HepG2 (cell line): Measurements from ENCODE around the gene FANCE. TPM values are rescaled to one million over a fixed set of nuclear protein-coding genes. Genes with fewer than 3 reads are reported as not detected.

Experiments used
- ARNT2 ChIP-seq: sonication (generic); formaldehyde crosslinking; IDR thresholded peaks from 2 replicates; pipeline ENCODE4 v1.8.0; 2022; ENCODE audit warnings: mild to moderate bottlenecking, low read depth, missing genetic modification reagents, moderate library complexity
- ATF7-NPFF ChIP-seq: sonication (generic); formaldehyde crosslinking; IDR thresholded peaks from 2 replicates; pipeline ENCODE4 v1.8.1; 2023; ENCODE audit warnings: mild to moderate bottlenecking, low read depth, missing genetic modification reagents, moderate library complexity
- ERF ChIP-seq: IDR thresholded peaks from 2 replicates; pipeline ENCODE4 v1.6.1; 2018; ENCODE audit warnings: missing biosample characterization, missing genetic modification reagents
- FOXK2 ChIP-seq: fragments of 450-650 bp; IDR thresholded peaks from 2 replicates; pipeline ENCODE4 v1.6.1; 2016
- GLI4 ChIP-seq: sonication (generic); formaldehyde crosslinking; IDR thresholded peaks from 2 replicates; pipeline ENCODE4 v1.5.1; 2020; ENCODE audit warnings: missing genetic modification reagents, mild to moderate bottlenecking, moderate library complexity, borderline replicate concordance
- HCFC1 ChIP-seq: fragments of 150-350 bp; IDR thresholded peaks from 2 replicates; pipeline ENCODE4 v1.6.1; 2014; ENCODE audit warnings: low read depth, low read length
- HNRNPH1 ChIP-seq: fragments of 200-400 bp; formaldehyde crosslinking; optimal IDR thresholded peaks from 2 replicates; pipeline ENCODE3; 2017; ENCODE audit warnings: mild to moderate bottlenecking, low read depth, low read length
- HNRNPK ChIP-seq: fragments of 200-400 bp; formaldehyde crosslinking; IDR thresholded peaks from 2 replicates; pipeline ENCODE4 v1.6.1; 2018; ENCODE audit warnings: low read length, low read depth, moderate library complexity, mild to moderate bottlenecking; ENCODE audit not compliant: poor library complexity, severe bottlenecking
- MEIS2 ChIP-seq: sonication (generic); formaldehyde crosslinking; IDR thresholded peaks from 2 replicates; pipeline ENCODE4 v1.9.0; 2021; ENCODE audit warnings: mild to moderate bottlenecking, missing genetic modification reagents
- NR2C2 ChIP-seq: sonication (generic); formaldehyde crosslinking; IDR thresholded peaks from 2 replicates; pipeline ENCODE4 v1.4.0; 2020; ENCODE audit warnings: missing genetic modification reagents, mild to moderate bottlenecking, moderate library complexity, borderline replicate concordance
- NR3C1 ChIP-seq: sonication (generic); formaldehyde crosslinking; IDR thresholded peaks from 2 replicates; pipeline ENCODE4 v1.4.0; 2020; ENCODE audit warnings: missing genetic modification reagents
- RAD21 ChIP-seq: fragments of 450-650 bp; formaldehyde crosslinking; IDR thresholded peaks from 2 replicates; pipeline ENCODE4 v1.5.0; 2020; ENCODE audit warnings: mild to moderate bottlenecking
- RNF2 ChIP-seq: fragments of 450-650 bp; conservative IDR thresholded peaks from 2 replicates; pipeline ENCODE4 v1.6.1; 2016; ENCODE audit warnings: low read depth
- SKI ChIP-seq: fragments of 450-650 bp; IDR thresholded peaks from one replicate; pipeline ENCODE4 v1.6.1; 2018; ENCODE audit warnings: mild to moderate bottlenecking; ENCODE audit not compliant: partially characterized antibody
- SNRNP70 ChIP-seq: fragments of 200-400 bp; formaldehyde crosslinking; IDR thresholded peaks from 2 replicates; pipeline ENCODE4 v1.6.1; 2017; ENCODE audit warnings: mild to moderate bottlenecking, low read depth, low read length, moderate library complexity
- SP4 ChIP-seq: sonication (generic); formaldehyde crosslinking; IDR thresholded peaks from 2 replicates; pipeline ENCODE4 v1.8.1; 2023; ENCODE audit warnings: mild to moderate bottlenecking, missing genetic modification reagents
- SP5 ChIP-seq: IDR thresholded peaks from 2 replicates; pipeline ENCODE4 v1.6.1; 2016; ENCODE audit warnings: low read depth, borderline replicate concordance
- SPEN ChIP-seq: sonication (generic); formaldehyde crosslinking; IDR thresholded peaks from 2 replicates; pipeline ENCODE4 v1.5.1; 2020; ENCODE audit warnings: low read depth, mild to moderate bottlenecking, missing genetic modification reagents
- ZMYM4 ChIP-seq: sonication (generic); formaldehyde crosslinking; IDR thresholded peaks from 2 replicates; pipeline ENCODE4 v1.8.1; 2023; ENCODE audit warnings: mild to moderate bottlenecking, missing genetic modification reagents
- ZNF17 ChIP-seq: sonication (generic); formaldehyde crosslinking; IDR thresholded peaks from 2 replicates; pipeline ENCODE4 v1.5.0; 2020; ENCODE audit warnings: mild to moderate bottlenecking, missing genetic modification reagents
- ZNF180 ChIP-seq: sonication (generic); formaldehyde crosslinking; IDR thresholded peaks from 2 replicates; pipeline ENCODE4 v1.4.0; 2020; ENCODE audit warnings: low read depth, missing genetic modification reagents, borderline replicate concordance
- ZNF326 ChIP-seq: sonication (generic); formaldehyde crosslinking; IDR thresholded peaks from 2 replicates; pipeline ENCODE4 v1.4.0; 2020; ENCODE audit warnings: missing genetic modification reagents, borderline replicate concordance
- ZNF432 ChIP-seq: sonication (generic); formaldehyde crosslinking; IDR thresholded peaks from 2 replicates; pipeline ENCODE4 v1.5.0; 2020; ENCODE audit warnings: missing genetic modification reagents, mild to moderate bottlenecking, borderline replicate concordance
- ZNF44 ChIP-seq: sonication (generic); formaldehyde crosslinking; IDR thresholded peaks from 2 replicates; pipeline ENCODE4 v1.5.1; 2020; ENCODE audit warnings: mild to moderate bottlenecking, missing genetic modification reagents
- ZNF556 ChIP-seq: sonication (generic); formaldehyde crosslinking; IDR thresholded peaks from 2 replicates; pipeline ENCODE4 v1.4.0; 2020; ENCODE audit warnings: mild to moderate bottlenecking, missing genetic modification reagents, borderline replicate concordance
- ZNF598 ChIP-seq: sonication (generic); formaldehyde crosslinking; IDR thresholded peaks from 2 replicates; pipeline ENCODE4 v1.5.1; 2020; ENCODE audit warnings: mild to moderate bottlenecking, missing genetic modification reagents, borderline replicate concordance
- ZNF615 ChIP-seq: sonication (generic); formaldehyde crosslinking; IDR thresholded peaks from 2 replicates; pipeline ENCODE4 v1.5.0; 2020; ENCODE audit warnings: mild to moderate bottlenecking, missing genetic modification reagents, borderline replicate concordance
- ZNF878 ChIP-seq: sonication (generic); formaldehyde crosslinking; IDR thresholded peaks from 2 replicates; pipeline ENCODE4 v1.8.1; 2023; ENCODE audit warnings: mild to moderate bottlenecking, missing genetic modification reagents, moderate library complexity
- polyA plus RNA-seq, 8 experiments: library from polyadenylated mRNA; depleted of rRNA in 3 of 8; stranded (reverse) in 7 of 8; unstranded in 1 of 8; fragments of >200 nt; fragmentation: Illumina TruSeq in 4 of 8; extraction: Trizol in 4 of 8; gene quantifications; 2 replicates each; pipeline versions ENCODE4 v1.2.1 to v1.2.3, GENCODE V29; 2011 to 2016; ENCODE audit warnings: low read depth in 4 of 8, missing spikeins in 1 of 8, mixed read lengths in 1 of 8; ENCODE audit not compliant: insufficient read depth in 1 of 8
- total RNA-seq, 5 experiments: library from RNA; depleted of rRNA; stranded (reverse); fragments of >200 nt; fragmentation: Illumina TruSeq; extraction: Trizol; gene quantifications; 2 replicates each; pipeline ENCODE4 v1.2.3, GENCODE V29; 2016; ENCODE audit warnings: low read depth in 1 of 5
- TF ChIP-seq, protein P1 (sequence below): sonication (generic); formaldehyde crosslinking; IDR thresholded peaks from 2 replicates; pipeline ENCODE4 v1.8.0; 2022; ENCODE audit warnings: low read depth, missing genetic modification reagents
- TF ChIP-seq, protein P2 (sequence below): IDR thresholded peaks from 2 replicates; pipeline ENCODE4 v1.6.1; 2016; ENCODE audit warnings: control low read depth

FANCE gene
- total and polyA plus RNA-seq, 2 of the 13 experiments (the other 11 are each of a cell fraction or from before 2014, with no cell fraction given) = 7.1 to 11.2 TPM

DNA sequence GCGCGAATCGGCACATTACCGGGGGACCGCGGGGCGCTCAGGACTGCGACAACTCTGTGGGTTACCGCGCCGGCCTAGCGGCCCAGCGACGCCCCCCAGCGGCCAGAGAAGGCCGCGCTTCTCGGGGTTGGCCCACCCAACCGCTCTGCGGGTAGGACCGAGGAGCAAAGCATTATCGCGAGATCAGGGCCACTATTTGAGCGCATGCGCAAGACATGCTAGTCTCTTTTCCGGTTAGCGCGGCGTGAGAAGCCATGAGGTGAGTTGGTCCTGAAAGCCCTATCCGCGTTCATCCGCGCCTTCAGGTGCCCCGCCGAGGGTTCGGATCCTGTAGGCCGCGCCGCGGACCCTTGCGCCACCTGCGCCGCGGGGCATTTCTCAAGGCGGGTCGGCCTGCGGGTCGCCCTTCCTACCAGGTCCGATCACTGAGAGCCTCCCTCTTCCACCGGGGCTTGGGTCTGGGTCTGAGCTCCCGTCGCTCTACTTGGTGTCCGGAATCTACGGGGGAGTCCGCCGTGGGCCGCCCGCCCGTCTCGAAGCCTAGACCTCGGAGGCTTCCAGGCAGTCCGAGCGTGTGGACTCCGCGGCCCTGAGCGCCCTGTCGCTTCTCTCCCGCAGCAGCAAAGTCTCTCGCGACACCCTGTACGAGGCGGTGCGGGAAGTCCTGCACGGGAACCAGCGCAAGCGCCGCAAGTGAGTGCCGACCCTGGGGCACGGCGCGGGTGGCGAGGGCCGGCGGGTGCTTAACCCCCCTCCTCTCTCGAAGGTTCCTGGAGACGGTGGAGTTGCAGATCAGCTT lies 16.2 kb downstream of the FANCE start, which contains the start of gene RPL10A (continued):
- TF ChIP-seq ZNF44 (CRISPR knock-in tag) (peak; percentile 74; the same call in 1 of the 2 replicates), RNF2 (peak; percentile 91; the same call in 1 of the 2 replicates), NR3C1 (CRISPR knock-in tag) (no peak), ZMYM4 (CRISPR knock-in tag) (peak; percentile 100), ZNF878 (CRISPR knock-in tag) (no peak; the same call in 1 of the 2 replicates), HCFC1 (peak; percentile 59; the same call in 1 of the 2 replicates), ZNF556 (CRISPR knock-in tag) (peak; percentile 71; the same call in 1 of the 2 replicates), ARNT2 (CRISPR knock-in tag) (peak; percentile 100), ERF (CRISPR knock-in tag) (peak; percentile 97), ZNF326 (CRISPR knock-in tag) (no peak; the same call in 1 of the 2 replicates), SP5 (CRISPR knock-in tag) (no peak; the same call in 1 of the 2 replicates), ZNF598 (no peak; the same call in 1 of the 2 replicates), SPEN (peak; percentile 99), SP4 (CRISPR knock-in tag) (peak; percentile 88), FOXK2 (no peak), SNRNP70 (no peak), ZNF615 (CRISPR knock-in tag) (0 out of 2 replicates have a peak, but pooled peaks have one; percentile 9), SKI (peak; percentile 31), GLI4 (CRISPR knock-in tag) (peak; percentile 90; the same call in 1 of the 2 replicates), ZNF17 (CRISPR knock-in tag) (peak; percentile 82; the same call in 1 of the 2 replicates), ATF7-NPFF (CRISPR knock-in tag) (peak; percentile 86; the same call in 1 of the 2 replicates), RAD21 (CRISPR knock-in tag) (peak; percentile 98), HNRNPH1 (no peak), NR2C2 (CRISPR knock-in tag) (peak; percentile 64), MEIS2 (CRISPR knock-in tag) (peak; percentile 87; the same call in 1 of the 2 replicates), ZNF432 (peak; percentile 85; the same call in 1 of the 2 replicates), ZNF180 (CRISPR knock-in tag) (no peak), HNRNPK (no peak)
- TF ChIP-seq, protein P1, sequence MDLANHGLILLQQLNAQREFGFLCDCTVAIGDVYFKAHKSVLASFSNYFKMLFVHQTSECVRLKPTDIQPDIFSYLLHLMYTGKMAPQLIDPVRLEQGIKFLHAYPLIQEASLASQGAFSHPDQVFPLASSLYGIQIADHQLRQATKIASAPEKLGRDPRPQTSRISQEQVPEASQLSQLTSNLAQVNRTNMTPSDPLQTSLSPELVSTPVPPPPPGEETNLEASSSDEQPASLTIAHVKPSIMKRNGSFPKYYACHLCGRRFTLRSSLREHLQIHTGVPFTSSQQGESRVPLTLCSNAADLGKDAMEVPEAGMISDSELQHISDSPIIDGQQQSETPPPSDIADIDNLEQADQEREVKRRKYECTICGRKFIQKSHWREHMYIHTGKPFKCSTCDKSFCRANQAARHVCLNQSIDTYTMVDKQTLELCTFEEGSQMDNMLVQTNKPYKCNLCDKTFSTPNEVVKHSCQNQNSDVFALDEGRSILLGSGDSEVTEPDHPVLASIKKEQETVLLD = peak; percentile 52
- TF ChIP-seq, protein P2, sequence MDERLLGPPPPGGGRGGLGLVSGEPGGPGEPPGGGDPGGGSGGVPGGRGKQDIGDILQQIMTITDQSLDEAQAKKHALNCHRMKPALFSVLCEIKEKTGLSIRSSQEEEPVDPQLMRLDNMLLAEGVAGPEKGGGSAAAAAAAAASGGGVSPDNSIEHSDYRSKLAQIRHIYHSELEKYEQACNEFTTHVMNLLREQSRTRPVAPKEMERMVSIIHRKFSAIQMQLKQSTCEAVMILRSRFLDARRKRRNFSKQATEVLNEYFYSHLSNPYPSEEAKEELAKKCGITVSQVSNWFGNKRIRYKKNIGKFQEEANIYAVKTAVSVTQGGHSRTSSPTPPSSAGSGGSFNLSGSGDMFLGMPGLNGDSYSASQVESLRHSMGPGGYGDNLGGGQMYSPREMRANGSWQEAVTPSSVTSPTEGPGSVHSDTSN (CRISPR knock-in tag) = no peak
